ENCODE measurements around the gene PGAM1. TPM values are rescaled to one million over a fixed set of nuclear protein-coding genes. Genes with fewer than 3 reads are reported as not detected.

PGAM1 gene
- total and polyA plus RNA-seq, 2 of the 13 experiments (the other 11 are each of a cell fraction or from before 2014, with no cell fraction given): 354 to 483 TPM

DNA sequence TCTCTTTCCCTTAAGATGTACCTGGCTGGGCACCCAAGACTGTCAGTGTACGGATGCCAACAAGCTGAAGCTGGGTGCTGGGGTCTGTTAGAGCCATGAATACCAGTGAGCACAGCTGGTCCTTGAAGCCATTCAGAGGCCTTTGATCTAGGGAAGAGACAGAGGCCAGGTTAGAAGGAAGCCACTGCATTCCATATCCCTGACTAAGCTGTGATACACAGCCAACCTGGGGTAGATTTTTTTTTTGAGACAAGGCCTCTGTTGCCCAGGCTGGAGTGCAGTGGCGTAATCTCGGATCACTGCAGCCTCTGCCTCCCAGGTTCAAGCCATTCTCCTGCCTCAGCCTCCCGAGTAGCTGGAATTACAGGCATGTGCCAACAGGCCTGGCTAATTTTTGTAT, 40.8 kb downstream of the PGAM1 start:
- H2AFZ ChIP-seq (ENCODE audit: low read length): no peak overlapping the region
- H3K36me3 ChIP-seq (replicated peaks in 1 of 2; ENCODE audit: control insufficient read depth in 1 of 2, insufficient read depth in 2 of 2, low read length in 2 of 2): peaks cover 45 to 78% of the 10 kb centered on the region in 2 experiments
- H3K4me2 ChIP-seq (ENCODE audit: low read depth, low read length): no peak overlapping the region
- no TSS peak for BruUV-seq (replicated peaks)
- no peaks in the 10 kb centered on the region for H4K20me1 ChIP-seq (ENCODE audit: insufficient read depth, low read length)
- no peaks in the 10 kb centered on the region for H3K9me3 ChIP-seq (ENCODE audit: low read length)
- no peaks in the 10 kb centered on the region for H3K27me3 ChIP-seq (ENCODE audit: control insufficient read depth in 1 of 2, insufficient read depth in 2 of 2, low read length in 2 of 2)
- intact Hi-C loops (cut with micrococcal nuclease; ENCODE audit: unreplicated experiment): no loop called here
- no peak overlapping the region for H3K4me3 ChIP-seq (replicated peaks in 1 of 3; ENCODE audit: insufficient read depth in 1 of 3, low read depth in 2 of 3, low read length in 3 of 3)
- ATAC-seq (peak; percentile 20), DNase-seq (ENCODE audit: low spot score) (peak; percentile 59), FAIRE-seq (no peak)
- WGBS (ENCODE audit: low lambda C conversion rate): 89% methylated on average over 4 of the region's 4 CpGs
- H3K9ac ChIP-seq (ENCODE audit: insufficient read depth, low read depth, low read length): no peak overlapping the region
- H3K4me1 ChIP-seq (ENCODE audit: insufficient read depth, low read length): peaks cover 25% of the 10 kb centered on the region
- in situ Hi-C loops (cut with HindIII; ENCODE audit: extremely low pct_ligation_motif_present, low pct_unique_long_range_greater_than_20kb): no loop called here
- POLR2A ChIA-PET: interaction anchor here (1.5 kb wide), 1 partner anchor 32 kb away, joined by 4 read pairs; the partner anchor contains the start of gene UBTD1
- H3K27ac ChIP-seq (ENCODE audit: extremely low read length, insufficient read depth, low read length): no peak overlapping the region
- H3K79me2 ChIP-seq (ENCODE audit: insufficient read depth, low read length): no peaks in the 10 kb centered on the region
- CTCF ChIA-PET (ENCODE audit: low intra/inter-chr PET ratio, low total read pairs): no interaction called here
- TF ChIP-seq MLX (CRISPR knock-in tag; IDR thresholded peaks at IDR 0.05) (no peak), ZNF569 (CRISPR knock-in tag; IDR thresholded peaks at IDR 0.05; ENCODE audit: borderline replicate concordance) (no peak), HOXA9 (CRISPR knock-in tag; IDR thresholded peaks at IDR 0.05; ENCODE audit: borderline replicate concordance) (no peak), ZFP36L1 (CRISPR knock-in tag; IDR thresholded peaks at IDR 0.05) (no peak), ASH2L (IDR thresholded peaks at IDR 0.05; ENCODE audit: insufficient read length, low read depth, low read length) (no peak), JARID2 (CRISPR knock-in tag; IDR thresholded peaks at IDR 0.05; ENCODE audit: insufficient replicate concordance) (no peak), ZNF382 (CRISPR knock-in tag; IDR thresholded peaks at IDR 0.05; ENCODE audit: borderline replicate concordance) (no peak), NAIF1 (CRISPR knock-in tag; IDR thresholded peaks at IDR 0.05; ENCODE audit: borderline replicate concordance) (no peak), FOSL2 (CRISPR knock-in tag; IDR thresholded peaks at IDR 0.05) (peak; percentile 72), PTBP1 (IDR thresholded peaks at IDR 0.05; ENCODE audit: low read depth, low read length, poor library complexity, severe bottlenecking) (no peak), MBNL3 (CRISPR knock-in tag; conservative IDR thresholded peaks at IDR 0.05) (no peak)
- TF ChIP-seq, protein P1, sequence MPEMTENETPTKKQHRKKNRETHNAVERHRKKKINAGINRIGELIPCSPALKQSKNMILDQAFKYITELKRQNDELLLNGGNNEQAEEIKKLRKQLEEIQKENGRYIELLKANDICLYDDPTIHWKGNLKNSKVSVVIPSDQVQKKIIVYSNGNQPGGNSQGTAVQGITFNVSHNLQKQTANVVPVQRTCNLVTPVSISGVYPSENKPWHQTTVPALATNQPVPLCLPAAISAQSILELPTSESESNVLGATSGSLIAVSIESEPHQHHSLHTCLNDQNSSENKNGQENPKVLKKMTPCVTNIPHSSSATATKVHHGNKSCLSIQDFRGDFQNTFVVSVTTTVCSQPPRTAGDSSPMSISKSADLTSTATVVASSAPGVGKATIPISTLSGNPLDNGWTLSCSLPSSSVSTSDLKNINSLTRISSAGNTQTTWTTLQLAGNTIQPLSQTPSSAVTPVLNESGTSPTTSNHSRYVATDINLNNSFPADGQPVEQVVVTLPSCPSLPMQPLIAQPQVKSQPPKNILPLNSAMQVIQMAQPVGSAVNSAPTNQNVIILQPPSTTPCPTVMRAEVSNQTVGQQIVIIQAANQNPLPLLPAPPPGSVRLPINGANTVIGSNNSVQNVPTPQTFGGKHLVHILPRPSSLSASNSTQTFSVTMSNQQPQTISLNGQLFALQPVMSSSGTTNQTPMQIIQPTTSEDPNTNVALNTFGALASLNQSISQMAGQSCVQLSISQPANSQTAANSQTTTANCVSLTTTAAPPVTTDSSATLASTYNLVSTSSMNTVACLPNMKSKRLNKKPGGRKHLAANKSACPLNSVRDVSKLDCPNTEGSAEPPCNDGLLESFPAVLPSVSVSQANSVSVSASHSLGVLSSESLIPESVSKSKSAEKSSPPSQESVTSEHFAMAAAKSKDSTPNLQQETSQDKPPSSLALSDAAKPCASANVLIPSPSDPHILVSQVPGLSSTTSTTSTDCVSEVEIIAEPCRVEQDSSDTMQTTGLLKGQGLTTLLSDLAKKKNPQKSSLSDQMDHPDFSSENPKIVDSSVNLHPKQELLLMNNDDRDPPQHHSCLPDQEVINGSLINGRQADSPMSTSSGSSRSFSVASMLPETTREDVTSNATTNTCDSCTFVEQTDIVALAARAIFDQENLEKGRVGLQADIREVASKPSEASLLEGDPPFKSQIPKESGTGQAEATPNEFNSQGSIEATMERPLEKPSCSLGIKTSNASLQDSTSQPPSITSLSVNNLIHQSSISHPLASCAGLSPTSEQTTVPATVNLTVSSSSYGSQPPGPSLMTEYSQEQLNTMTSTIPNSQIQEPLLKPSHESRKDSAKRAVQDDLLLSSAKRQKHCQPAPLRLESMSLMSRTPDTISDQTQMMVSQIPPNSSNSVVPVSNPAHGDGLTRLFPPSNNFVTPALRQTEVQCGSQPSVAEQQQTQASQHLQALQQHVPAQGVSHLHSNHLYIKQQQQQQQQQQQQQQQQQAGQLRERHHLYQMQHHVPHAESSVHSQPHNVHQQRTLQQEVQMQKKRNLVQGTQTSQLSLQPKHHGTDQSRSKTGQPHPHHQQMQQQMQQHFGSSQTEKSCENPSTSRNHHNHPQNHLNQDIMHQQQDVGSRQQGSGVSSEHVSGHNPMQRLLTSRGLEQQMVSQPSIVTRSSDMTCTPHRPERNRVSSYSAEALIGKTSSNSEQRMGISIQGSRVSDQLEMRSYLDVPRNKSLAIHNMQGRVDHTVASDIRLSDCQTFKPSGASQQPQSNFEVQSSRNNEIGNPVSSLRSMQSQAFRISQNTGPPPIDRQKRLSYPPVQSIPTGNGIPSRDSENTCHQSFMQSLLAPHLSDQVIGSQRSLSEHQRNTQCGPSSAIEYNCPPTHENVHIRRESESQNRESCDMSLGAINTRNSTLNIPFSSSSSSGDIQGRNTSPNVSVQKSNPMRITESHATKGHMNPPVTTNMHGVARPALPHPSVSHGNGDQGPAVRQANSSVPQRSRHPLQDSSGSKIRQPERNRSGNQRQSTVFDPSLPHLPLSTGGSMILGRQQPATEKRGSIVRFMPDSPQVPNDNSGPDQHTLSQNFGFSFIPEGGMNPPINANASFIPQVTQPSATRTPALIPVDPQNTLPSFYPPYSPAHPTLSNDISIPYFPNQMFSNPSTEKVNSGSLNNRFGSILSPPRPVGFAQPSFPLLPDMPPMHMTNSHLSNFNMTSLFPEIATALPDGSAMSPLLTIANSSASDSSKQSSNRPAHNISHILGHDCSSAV (CRISPR knock-in tag; IDR thresholded peaks at IDR 0.05; ENCODE audit: borderline replicate concordance): no peak
- TF ChIP-seq, protein P2, sequence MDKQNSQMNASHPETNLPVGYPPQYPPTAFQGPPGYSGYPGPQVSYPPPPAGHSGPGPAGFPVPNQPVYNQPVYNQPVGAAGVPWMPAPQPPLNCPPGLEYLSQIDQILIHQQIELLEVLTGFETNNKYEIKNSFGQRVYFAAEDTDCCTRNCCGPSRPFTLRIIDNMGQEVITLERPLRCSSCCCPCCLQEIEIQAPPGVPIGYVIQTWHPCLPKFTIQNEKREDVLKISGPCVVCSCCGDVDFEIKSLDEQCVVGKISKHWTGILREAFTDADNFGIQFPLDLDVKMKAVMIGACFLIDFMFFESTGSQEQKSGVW (CRISPR knock-in tag; IDR thresholded peaks at IDR 0.05; ENCODE audit: borderline replicate concordance): no peak
- TF ChIP-seq, protein P3, sequence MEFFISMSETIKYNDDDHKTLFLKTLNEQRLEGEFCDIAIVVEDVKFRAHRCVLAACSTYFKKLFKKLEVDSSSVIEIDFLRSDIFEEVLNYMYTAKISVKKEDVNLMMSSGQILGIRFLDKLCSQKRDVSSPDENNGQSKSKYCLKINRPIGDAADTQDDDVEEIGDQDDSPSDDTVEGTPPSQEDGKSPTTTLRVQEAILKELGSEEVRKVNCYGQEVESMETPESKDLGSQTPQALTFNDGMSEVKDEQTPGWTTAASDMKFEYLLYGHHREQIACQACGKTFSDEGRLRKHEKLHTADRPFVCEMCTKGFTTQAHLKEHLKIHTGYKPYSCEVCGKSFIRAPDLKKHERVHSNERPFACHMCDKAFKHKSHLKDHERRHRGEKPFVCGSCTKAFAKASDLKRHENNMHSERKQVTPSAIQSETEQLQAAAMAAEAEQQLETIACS (CRISPR knock-in tag; IDR thresholded peaks at IDR 0.05): no peak

All from HepG2 (cell line).